ENCODE results near the gene DLEC1.

DNA sequence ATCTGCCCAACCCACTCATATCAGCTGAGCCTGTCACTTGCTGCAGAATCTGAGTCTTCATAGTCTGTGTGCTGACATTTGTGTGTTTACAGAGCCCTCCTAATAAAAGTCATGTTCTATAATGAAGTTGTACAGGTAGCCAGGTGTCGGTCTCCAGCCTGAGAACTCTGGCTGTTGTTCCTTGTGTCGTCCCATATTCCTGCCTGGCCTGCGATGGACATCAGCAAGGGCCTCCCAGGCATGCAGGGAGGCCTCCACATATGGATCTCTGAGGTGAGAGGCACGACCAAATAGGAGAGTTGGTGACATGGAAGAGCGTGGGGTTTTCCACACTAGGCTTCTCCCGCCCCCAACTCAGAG, 45.6 kb upstream of the DLEC1 start:
- TF ChIP-seq, protein P1, sequence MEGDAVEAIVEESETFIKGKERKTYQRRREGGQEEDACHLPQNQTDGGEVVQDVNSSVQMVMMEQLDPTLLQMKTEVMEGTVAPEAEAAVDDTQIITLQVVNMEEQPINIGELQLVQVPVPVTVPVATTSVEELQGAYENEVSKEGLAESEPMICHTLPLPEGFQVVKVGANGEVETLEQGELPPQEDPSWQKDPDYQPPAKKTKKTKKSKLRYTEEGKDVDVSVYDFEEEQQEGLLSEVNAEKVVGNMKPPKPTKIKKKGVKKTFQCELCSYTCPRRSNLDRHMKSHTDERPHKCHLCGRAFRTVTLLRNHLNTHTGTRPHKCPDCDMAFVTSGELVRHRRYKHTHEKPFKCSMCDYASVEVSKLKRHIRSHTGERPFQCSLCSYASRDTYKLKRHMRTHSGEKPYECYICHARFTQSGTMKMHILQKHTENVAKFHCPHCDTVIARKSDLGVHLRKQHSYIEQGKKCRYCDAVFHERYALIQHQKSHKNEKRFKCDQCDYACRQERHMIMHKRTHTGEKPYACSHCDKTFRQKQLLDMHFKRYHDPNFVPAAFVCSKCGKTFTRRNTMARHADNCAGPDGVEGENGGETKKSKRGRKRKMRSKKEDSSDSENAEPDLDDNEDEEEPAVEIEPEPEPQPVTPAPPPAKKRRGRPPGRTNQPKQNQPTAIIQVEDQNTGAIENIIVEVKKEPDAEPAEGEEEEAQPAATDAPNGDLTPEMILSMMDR (IDR thresholded peaks at IDR 0.05) = no peak
- no peak for TF ChIP-seq EZH2 (IDR thresholded peaks at IDR 0.05; ENCODE audit: borderline replicate concordance, insufficient read depth, low read depth, low read length, poor library complexity, severe bottlenecking)

All from B cell (primary cell).